PC-3 (cell line): ENCODE measurements around the gene ATP8A2. TPM values are rescaled to one million over a fixed set of nuclear protein-coding genes. Genes with fewer than 3 reads are reported as not detected.

Experiments used
- ATAC-seq: fragments of 200-7000 bp; cut with Tn5 transposase; 2 replicates; pipeline ENCODE4 v1.9.1; 2020; ENCODE audit warnings: mild to moderate bottlenecking, moderate library complexity
- BruUV-seq: library from RNA; stranded (reverse); fragments of 400-500 nt; replicated peaks from 2 replicates; lab custom pipeline; 2021; lab: Mats Ljungman, UMichigan
- CTCF ChIA-PET: fragments of 300-600 bp; sonication (Branson Sonifier 250); formaldehyde crosslinking; loops from one replicate; lab custom pipeline; 2022; ENCODE audit warnings: antibody characterized with exemption; lab: Charles Lee
- POLR2A ChIA-PET: fragments of 300-600 bp; sonication (Branson Sonifier 250); formaldehyde crosslinking; loops from one replicate; lab custom pipeline; 2022; ENCODE audit warnings: antibody characterized with exemption; ENCODE audit not compliant: unreplicated experiment; lab: Charles Lee
- DNase-seq: peaks from one replicate; pipeline ENCODE4 v3.0.0-alpha.2; 2015
- H2AFZ ChIP-seq: fragments of 300-600 bp; sonication (generic); 2 replicates; pipeline ENCODE4 v1.6.0; 2016; ENCODE audit warnings: antibody characterized with exemption, low read length
- H3F3A ChIP-seq: fragments of 300-600 bp; sonication (generic); one replicate; pipeline ENCODE4 v1.6.0; 2017; ENCODE audit warnings: antibody characterized with exemption, low read length, control low read depth, mild to moderate bottlenecking; ENCODE audit not compliant: unreplicated experiment
- H3K27ac ChIP-seq: fragments of 300-600 bp; sonication (generic); 2 replicates; pipeline ENCODE4 v1.5.1; 2016; ENCODE audit warnings: mild to moderate bottlenecking, low read length
- H3K27me3 ChIP-seq: fragments of 300-600 bp; sonication (generic); 2 replicates; pipeline ENCODE4 v1.6.1; 2016; ENCODE audit warnings: low read length, mixed read lengths
- H3K36me3 ChIP-seq: fragments of 300-600 bp; sonication (generic); 2 replicates; pipeline ENCODE4 v1.6.1; 2016; ENCODE audit warnings: low read depth, mixed run types, low read length, mixed read lengths
- H3K4me1 ChIP-seq: fragments of 300-600 bp; sonication (generic); 2 replicates; pipeline ENCODE4 v1.5.1; 2016; ENCODE audit warnings: low read length; ENCODE audit not compliant: insufficient read depth
- H3K4me2 ChIP-seq: fragments of 300-600 bp; sonication (generic); 2 replicates; pipeline ENCODE4 v1.6.0; 2016; ENCODE audit warnings: low read length
- H3K4me3 ChIP-seq: fragments of 300-600 bp; sonication (generic); 2 replicates; pipeline ENCODE4 v1.5.1; 2016; ENCODE audit warnings: mild to moderate bottlenecking, low read length, mixed read lengths
- H3K79me2 ChIP-seq: fragments of 300-600 bp; sonication (generic); 2 replicates; pipeline ENCODE4 v1.6.1; 2017; ENCODE audit warnings: low read length, mixed read lengths
- H3K9ac ChIP-seq: fragments of 300-600 bp; sonication (generic); 2 replicates; pipeline ENCODE4 v1.6.0; 2016; ENCODE audit warnings: mild to moderate bottlenecking, low read length
- H3K9me2 ChIP-seq: fragments of 300-600 bp; sonication (generic); replicated peaks from 2 replicates; pipeline ENCODE4 v1.6.1; 2016; ENCODE audit warnings: mixed run types, low read length, mixed read lengths
- H3K9me3 ChIP-seq: fragments of 300-600 bp; sonication (generic); 2 replicates; pipeline ENCODE4 v1.6.1; 2016; ENCODE audit warnings: low read length, mixed read lengths
- H4K20me1 ChIP-seq: fragments of 300-600 bp; sonication (generic); 2 replicates; pipeline ENCODE4 v1.6.1; 2016; ENCODE audit warnings: low read length, mixed read lengths
- EZH2 ChIP-seq: fragments of 300-600 bp; sonication (generic); IDR thresholded peaks from one replicate; pipeline ENCODE4 v1.6.1; 2017; ENCODE audit warnings: antibody characterized with exemption, mild to moderate bottlenecking, low read length; ENCODE audit not compliant: unreplicated experiment
- EZH2phosphoT487 ChIP-seq: fragments of 300-600 bp; sonication (generic); IDR thresholded peaks from 2 replicates; pipeline ENCODE4 v1.6.1; 2018; ENCODE audit warnings: mild to moderate bottlenecking, antibody characterized with exemption, low read length, borderline replicate concordance
- intact Hi-C: fragments of 100-400 bp; cut with micrococcal nuclease; formaldehyde crosslinking; loops from 2 replicates; pipeline ENCODE4 v1.9.0; 2023
- total RNA-seq: library from RNA; depleted of rRNA; stranded (reverse); fragments of >200 nt; gene quantifications from 2 replicates; pipeline ENCODE4 v1.2.3, GENCODE V29; 2014
- TF ChIP-seq, protein P1 (sequence below): fragments of 300-600 bp; sonication (generic); conservative IDR thresholded peaks from 2 replicates; pipeline ENCODE4 v1.5.1; 2017; ENCODE audit warnings: antibody characterized with exemption, low read depth, mild to moderate bottlenecking, low read length

The ATP8A2 gene
- total RNA-seq, 1 experiment from 2014 or later: 0.04 TPM

DNA sequence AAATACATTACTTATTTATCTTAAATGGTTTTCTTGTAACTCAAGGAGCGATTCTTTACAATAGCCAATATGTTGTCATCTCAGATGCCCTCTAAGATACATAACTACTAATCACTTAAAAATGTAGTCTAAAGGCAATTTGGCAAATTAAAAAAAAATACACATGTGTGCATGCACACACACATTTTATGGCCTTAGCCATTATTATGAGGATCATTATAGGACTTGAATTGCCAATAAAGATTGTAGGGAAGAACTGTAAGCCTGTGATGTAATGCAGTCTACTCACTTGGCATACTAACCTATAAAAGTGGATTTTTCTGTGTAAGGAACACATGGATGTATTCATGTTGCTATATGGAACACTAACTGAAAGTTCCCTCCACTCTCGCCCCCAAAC, 405.7 kb downstream of the ATP8A2 start:
- ChIA-PET POLR2A (no interaction called here), CTCF (no interaction called here)
- Histone ChIP-seq H4K20me1 (no peaks in the 10 kb centered on the region), H3K9ac (no peak overlapping the region), H3F3A (no peaks in the 10 kb centered on the region), H3K27ac (no peak overlapping the region), H3K4me3 (no peak overlapping the region), H3K9me2 (no peaks in the 10 kb centered on the region), H3K9me3 (no peaks in the 10 kb centered on the region), H3K36me3 (no peaks in the 10 kb centered on the region), H3K4me1 (no peaks in the 10 kb centered on the region; the same call in 1 of the 2 replicates), H3K79me2 (no peaks in the 10 kb centered on the region), H2AFZ (no peak overlapping the region), H3K27me3 (no peaks in the 10 kb centered on the region), H3K4me2 (no peak overlapping the region)
- ATAC-seq (no peak), DNase-seq (no peak)
- TF ChIP-seq, protein P1, sequence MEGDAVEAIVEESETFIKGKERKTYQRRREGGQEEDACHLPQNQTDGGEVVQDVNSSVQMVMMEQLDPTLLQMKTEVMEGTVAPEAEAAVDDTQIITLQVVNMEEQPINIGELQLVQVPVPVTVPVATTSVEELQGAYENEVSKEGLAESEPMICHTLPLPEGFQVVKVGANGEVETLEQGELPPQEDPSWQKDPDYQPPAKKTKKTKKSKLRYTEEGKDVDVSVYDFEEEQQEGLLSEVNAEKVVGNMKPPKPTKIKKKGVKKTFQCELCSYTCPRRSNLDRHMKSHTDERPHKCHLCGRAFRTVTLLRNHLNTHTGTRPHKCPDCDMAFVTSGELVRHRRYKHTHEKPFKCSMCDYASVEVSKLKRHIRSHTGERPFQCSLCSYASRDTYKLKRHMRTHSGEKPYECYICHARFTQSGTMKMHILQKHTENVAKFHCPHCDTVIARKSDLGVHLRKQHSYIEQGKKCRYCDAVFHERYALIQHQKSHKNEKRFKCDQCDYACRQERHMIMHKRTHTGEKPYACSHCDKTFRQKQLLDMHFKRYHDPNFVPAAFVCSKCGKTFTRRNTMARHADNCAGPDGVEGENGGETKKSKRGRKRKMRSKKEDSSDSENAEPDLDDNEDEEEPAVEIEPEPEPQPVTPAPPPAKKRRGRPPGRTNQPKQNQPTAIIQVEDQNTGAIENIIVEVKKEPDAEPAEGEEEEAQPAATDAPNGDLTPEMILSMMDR: no peak
- TF ChIP-seq EZH2phosphoT487: no peak
- no peak for TF ChIP-seq EZH2
- BruUV-seq: no TSS peak
- intact Hi-C loops: loop anchor here (10.0 kb wide), 1 partner anchor 287 kb away; no protein-coding TSS in a partner anchor

DNA sequence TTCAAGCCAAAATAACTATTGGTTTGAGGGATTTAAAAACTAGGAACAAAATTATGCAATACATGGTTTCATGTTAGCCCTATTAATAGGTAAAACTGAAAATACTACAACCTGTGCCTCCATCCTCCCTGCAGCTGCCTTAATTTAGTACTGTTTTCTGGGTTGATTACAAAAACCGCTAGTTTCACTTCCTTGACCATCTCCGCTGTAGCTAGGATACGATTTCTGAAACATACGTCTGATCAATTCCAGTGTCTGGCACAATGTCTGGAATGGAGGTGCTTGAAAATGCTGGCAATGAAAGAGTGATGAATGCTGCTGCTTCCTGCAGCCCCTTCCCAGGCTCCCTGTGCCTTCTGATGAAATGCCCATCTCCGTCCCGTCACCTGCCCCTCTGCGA, 406.6 kb downstream of the ATP8A2 start:
- no peaks in the 10 kb centered on the region for H3K9me2 ChIP-seq
- H3K4me1 ChIP-seq: no peaks in the 10 kb centered on the region; the same call in 1 of the 2 replicates
- H4K20me1 ChIP-seq: no peaks in the 10 kb centered on the region
- no peaks in the 10 kb centered on the region for H3F3A ChIP-seq
- no TSS peak for BruUV-seq
- no peak overlapping the region for H3K27ac ChIP-seq
- intact Hi-C loops: loop anchor here (10.0 kb wide), 1 partner anchor 286 kb away; no protein-coding TSS in a partner anchor
- POLR2A ChIA-PET: no interaction called here
- no peak overlapping the region for H3K4me3 ChIP-seq
- DNase-seq (no peak), ATAC-seq (no peak)
- H3K36me3 ChIP-seq: no peaks in the 10 kb centered on the region
- H3K4me2 ChIP-seq: no peak overlapping the region
- H3K9me3 ChIP-seq: no peaks in the 10 kb centered on the region
- TF ChIP-seq, protein P1: no peak
- TF ChIP-seq EZH2phosphoT487 (no peak), EZH2 (no peak)
- no peak overlapping the region for H2AFZ ChIP-seq
- no peak overlapping the region for H3K9ac ChIP-seq
- CTCF ChIA-PET: no interaction called here
- H3K27me3 ChIP-seq: no peaks in the 10 kb centered on the region
- H3K79me2 ChIP-seq: no peaks in the 10 kb centered on the region

DNA sequence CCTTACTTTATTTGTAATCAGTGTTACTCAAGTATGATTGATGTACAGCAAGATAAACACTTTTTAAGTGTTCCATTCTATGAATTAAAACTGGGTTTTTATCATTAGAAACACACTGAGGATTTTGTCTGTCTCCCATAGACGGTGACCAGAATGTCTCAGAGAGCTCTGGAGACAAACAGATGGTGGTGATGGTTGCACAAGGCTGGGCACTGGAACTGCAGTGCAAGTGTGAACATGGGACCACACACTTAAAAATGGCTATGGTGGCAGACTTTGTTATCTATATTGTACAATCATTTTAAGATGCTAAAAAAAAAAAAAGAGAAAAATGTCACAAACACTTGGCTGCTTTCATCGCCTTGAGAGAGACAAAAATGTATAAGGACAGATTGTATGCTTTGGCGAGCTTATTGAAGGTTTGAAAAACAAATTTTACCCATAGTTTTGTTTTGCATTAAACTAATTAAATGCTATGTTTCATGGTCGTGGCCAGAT, 407.1 kb downstream of the ATP8A2 start:
- H2AFZ ChIP-seq: no peak overlapping the region
- DNase-seq (no peak), ATAC-seq (no peak)
- no peaks in the 10 kb centered on the region for H3K9me3 ChIP-seq
- ChIA-PET CTCF (no interaction called here), POLR2A (no interaction called here)
- BruUV-seq: no TSS peak
- no peaks in the 10 kb centered on the region for H4K20me1 ChIP-seq
- H3K9me2 ChIP-seq: no peaks in the 10 kb centered on the region
- intact Hi-C loops: loop anchor here (10.0 kb wide), 1 partner anchor 286 kb away; no protein-coding TSS in a partner anchor
- no peaks in the 10 kb centered on the region for H3K27me3 ChIP-seq
- H3K4me3 ChIP-seq: no peak overlapping the region
- TF ChIP-seq EZH2: no peak
- TF ChIP-seq, protein P1: no peak
- no peaks in the 10 kb centered on the region; the same call in 1 of the 2 replicates for H3K4me1 ChIP-seq
- H3K9ac ChIP-seq: no peak overlapping the region
- no peaks in the 10 kb centered on the region for H3F3A ChIP-seq
- H3K79me2 ChIP-seq: no peaks in the 10 kb centered on the region
- no peaks in the 10 kb centered on the region for H3K36me3 ChIP-seq
- H3K27ac ChIP-seq: no peak overlapping the region
- H3K4me2 ChIP-seq: no peak overlapping the region
